Neural progenitor cell (in vitro differentiated cells): ENCODE data around the gene LDB3.

Source experiments
- CTCF ChIP-seq: fragments of 200-600 bp; sonication (generic); IDR thresholded peaks from 2 replicates; pipeline ENCODE4 v1.5.1; 2017; ENCODE audit warnings: antibody characterized with exemption, mild to moderate bottlenecking
- EZH2phosphoT487 ChIP-seq: fragments of 200-600 bp; sonication (generic); IDR thresholded peaks from 2 replicates; pipeline ENCODE4 v1.6.1; 2017; ENCODE audit warnings: antibody characterized with exemption

- TF ChIP-seq CTCF: no peak
- no peak for TF ChIP-seq EZH2phosphoT487
These were observed 54.7 kb downstream of the LDB3 start for GRCh38 chr10:86723009-86723408.
